ENCODE results near the gene ELAVL1. TPM values are rescaled to one million over a fixed set of nuclear protein-coding genes. Genes with fewer than 3 reads are reported as not detected.

ELAVL1 gene
- polyA plus RNA-seq, 1 of the 3 experiments (the other 2 are of a cell fraction), result 49.6 TPM

GRCh38 chr19:7977723-7978040 is 27.8 kb downstream of the ELAVL1 start:
- Histone ChIP-seq H3K27ac (ENCODE audit: low read depth in 2 of 2, low read length in 1 of 2) (no peak overlapping the region), H3K4me3 (ENCODE audit: low read depth in 2 of 2, low read length in 1 of 2) (no peak overlapping the region), H3K9me3 (no peaks in the 10 kb centered on the region), H3K9ac (no peak overlapping the region), H3K4me1 (ENCODE audit: control insufficient read depth in 1 of 2, insufficient read depth in 2 of 2, low read depth in 1 of 2, low read length in 1 of 2) (no peaks in the 10 kb centered on the region), H3K27me3 (ENCODE audit: insufficient read depth) (no peaks in the 10 kb centered on the region), H3K4me2 (no peak overlapping the region), H2AFZ (ENCODE audit: low read depth) (no peak overlapping the region), H4K20me1 (ENCODE audit: insufficient read depth) (peaks cover 25% of the 10 kb centered on the region; the same call in 1 of the 2 replicates), H3F3A (replicated peaks; ENCODE audit: insufficient read depth) (no peaks in the 10 kb centered on the region), H3K79me2 (ENCODE audit: insufficient read depth) (peaks cover 20% of the 10 kb centered on the region; the same call in 1 of the 2 replicates), H3K9me2 (no peaks in the 10 kb centered on the region), H3K36me3 (replicated peaks in 1 of 2; ENCODE audit: control insufficient read depth in 1 of 2, insufficient read depth in 2 of 2, low read length in 1 of 2) (peaks cover 0 to 81% of the 10 kb centered on the region in 2 experiments)
- TF ChIP-seq RFX5 (IDR thresholded peaks at IDR 0.05; ENCODE audit: low read length), result no peak
- POLR2A ChIA-PET, result no interaction called here
- no peak for DNase-seq
- CTCF ChIA-PET, result interaction anchor here (0.8 to 1.5 kb wide), 3 partner anchors 8 to 25 kb away, joined by 4 read pairs; no protein-coding TSS in a partner anchor
- 98% methylated on average over 5 of the region's 6 CpGs for WGBS (ENCODE audit: low lambda C conversion rate)

GRCh38 chr19:7977021-7977722 is 28.3 kb downstream of the ELAVL1 start:
- ChIA-PET POLR2A (no interaction called here), CTCF (interaction anchor here (1.4 to 1.5 kb wide), 2 partner anchors 7 to 25 kb away, joined by 4 read pairs; no protein-coding TSS in a partner anchor)
- H3K79me2 ChIP-seq (ENCODE audit: insufficient read depth), result peaks cover 15% of the 10 kb centered on the region; the same call in 1 of the 2 replicates
- TF ChIP-seq MXI1 (IDR thresholded peaks at IDR 0.05; ENCODE audit: low read depth, low read length), result no peak
- TF ChIP-seq CTCF (IDR thresholded peaks at IDR 0.05), result no peak
- no peak for TF ChIP-seq SMC3 (IDR thresholded peaks at IDR 0.05; ENCODE audit: low read depth, low read length)
- TF ChIP-seq TEAD4 (IDR thresholded peaks at IDR 0.05; ENCODE audit: borderline replicate concordance, insufficient read depth), result no peak
- TF ChIP-seq ZBTB33 (IDR thresholded peaks at IDR 0.05; ENCODE audit: borderline replicate concordance, low read depth), result no peak
- no peak for TF ChIP-seq MAX (IDR thresholded peaks at IDR 0.05; ENCODE audit: low read depth)
- no peak for TF ChIP-seq IRF3 (IDR thresholded peaks at IDR 0.05; ENCODE audit: low read depth, low read length)
- TF ChIP-seq FOXJ3 (CRISPR knock-in tag; IDR thresholded peaks at IDR 0.05), result no peak
- no peak for TF ChIP-seq RAD21 (IDR thresholded peaks at IDR 0.05; ENCODE audit: low read length)
- no peak for TF ChIP-seq USF1 (IDR thresholded peaks at IDR 0.05; ENCODE audit: borderline replicate concordance, low read depth)
- no peak for TF ChIP-seq GATA2 (CRISPR knock-in tag; IDR thresholded peaks at IDR 0.05)
- no peak for TF ChIP-seq MEF2A (IDR thresholded peaks at IDR 0.05; ENCODE audit: borderline replicate concordance, low read depth)
- TF ChIP-seq ELF1 (IDR thresholded peaks at IDR 0.05), result no peak
- TF ChIP-seq SIN3A (IDR thresholded peaks at IDR 0.05; ENCODE audit: borderline replicate concordance, low read depth, low read length), result no peak
- TF ChIP-seq TAF1 (IDR thresholded peaks at IDR 0.05; ENCODE audit: borderline replicate concordance, low read depth, low read length), result no peak
- TF ChIP-seq POLR2AphosphoS5 (IDR thresholded peaks at IDR 0.05; ENCODE audit: low read depth, low read length), result no peak
- H3K27ac ChIP-seq (ENCODE audit: low read depth in 2 of 2, low read length in 1 of 2), result no peak overlapping the region
- H3K4me2 ChIP-seq, result no peak overlapping the region
- no peaks in the 10 kb centered on the region for H3K9me3 ChIP-seq
- H3K27me3 ChIP-seq (ENCODE audit: insufficient read depth), result no peaks in the 10 kb centered on the region
- peaks cover 0 to 81% of the 10 kb centered on the region in 2 experiments for H3K36me3 ChIP-seq (replicated peaks in 1 of 2; ENCODE audit: control insufficient read depth in 1 of 2, insufficient read depth in 2 of 2, low read length in 1 of 2)
- H2AFZ ChIP-seq (ENCODE audit: low read depth), result no peak overlapping the region
- H4K20me1 ChIP-seq (ENCODE audit: insufficient read depth), result 0 out of 2 replicates have a peak, but pooled peaks cover 22% of the 10 kb centered on the region
- no peaks in the 10 kb centered on the region for H3K9me2 ChIP-seq
- no peak overlapping the region for H3K4me3 ChIP-seq (ENCODE audit: low read depth in 2 of 2, low read length in 1 of 2)
- no peak for DNase-seq
- no peaks in the 10 kb centered on the region for H3F3A ChIP-seq (replicated peaks; ENCODE audit: insufficient read depth)
- 99% methylated on average over 10 of the region's 15 CpGs for WGBS (ENCODE audit: low lambda C conversion rate)
- no peaks in the 10 kb centered on the region for H3K4me1 ChIP-seq (ENCODE audit: control insufficient read depth in 1 of 2, insufficient read depth in 2 of 2, low read depth in 1 of 2, low read length in 1 of 2)
- no peak overlapping the region for H3K9ac ChIP-seq

Data from SK-N-SH (cell line).